Panc1 (cell line): ENCODE measurements around the gene PFKFB3. TPM values are rescaled to one million over a fixed set of nuclear protein-coding genes. Genes with fewer than 3 reads are reported as not detected.

Experiments
- ATAC-seq: fragments of 200-7000 bp; cut with Tn5 transposase; 2 replicates; pipeline ENCODE4 v1.9.1; 2020; ENCODE audit warnings: mild to moderate bottlenecking, moderate library complexity
- BruUV-seq: library from RNA; stranded (reverse); fragments of 400-500 nt; replicated peaks from 2 replicates; lab custom pipeline; 2021; lab: Mats Ljungman, UMichigan
- CTCF ChIA-PET: fragments of 300-600 bp; sonication (Branson Sonifier 250); formaldehyde crosslinking; loops from one replicate; lab custom pipeline; 2022; ENCODE audit warnings: antibody characterized with exemption; lab: Charles Lee
- POLR2A ChIA-PET: fragments of 300-600 bp; sonication (Branson Sonifier 250); formaldehyde crosslinking; loops from one replicate; lab custom pipeline; 2022; ENCODE audit warnings: antibody characterized with exemption; lab: Charles Lee
- DNase-seq: peaks from one replicate; pipeline ENCODE4 v3.0.0-alpha.2; 2010; ENCODE audit warnings: low read depth, low spot score
- H3K27ac ChIP-seq: 2 replicates; pipeline ENCODE4 v1.5.1; 2011; ENCODE audit warnings: mild to moderate bottlenecking, low read length, inconsistent platforms
- H3K27me3 ChIP-seq: fragments of 200-500 bp; sonication (Bioruptor generic); 2 replicates; pipeline ENCODE4 v1.6.0; 2014; ENCODE audit warnings: low read length, inconsistent platforms; ENCODE audit not compliant: control insufficient read depth, insufficient read depth
- H3K36me3 ChIP-seq: fragments of 200-500 bp; sonication (Bioruptor generic); 2 replicates; pipeline ENCODE4 v1.5.1; 2014; ENCODE audit warnings: inconsistent platforms, mild to moderate bottlenecking, low read length, moderate library complexity; ENCODE audit not compliant: control insufficient read depth, insufficient read depth
- H3K4me1 ChIP-seq: 2 replicates; pipeline ENCODE4 v1.5.1; 2011; ENCODE audit warnings: inconsistent platforms, mild to moderate bottlenecking, low read length, moderate library complexity; ENCODE audit not compliant: control insufficient read depth, insufficient read depth
- H3K4me3 ChIP-seq, 2 experiments: 2 replicates each; pipeline ENCODE4 v1.5.1; 2011 to 2012; ENCODE audit warnings: low read depth in 2 of 2, low read length in 2 of 2, mild to moderate bottlenecking in 2 of 2, inconsistent platforms in 1 of 2, moderate library complexity in 1 of 2
- H3K9me3 ChIP-seq: fragments of 200-500 bp; sonication (Bioruptor generic); 2 replicates; pipeline ENCODE4 v1.5.1; 2014; ENCODE audit warnings: low read depth, mild to moderate bottlenecking, inconsistent platforms, low read length, moderate library complexity; ENCODE audit not compliant: control insufficient read depth, insufficient read depth
- CTCF ChIP-seq: fragments of 450-650 bp; IDR thresholded peaks from 2 replicates; pipeline ENCODE4 v1.5.1; 2017; ENCODE audit warnings: mild to moderate bottlenecking
- POLR2AphosphoS5 ChIP-seq: IDR thresholded peaks from 2 replicates; pipeline ENCODE4 v1.6.1; 2012; ENCODE audit warnings: mild to moderate bottlenecking, low read depth, low read length, moderate library complexity
- SIN3A ChIP-seq: IDR thresholded peaks from 2 replicates; pipeline ENCODE4 v1.6.1; 2012; ENCODE audit warnings: low read depth, mild to moderate bottlenecking, low read length, moderate library complexity, borderline replicate concordance; ENCODE audit not compliant: insufficient read depth
- in situ Hi-C: cut with HindIII; loops from 2 replicates; pipeline ENCODE4 v1.10.0; 2016; ENCODE audit warnings: low sequenced_read_pairs, low pct_unique_long_range_greater_than_20kb
- intact Hi-C: fragments of 100-400 bp; cut with micrococcal nuclease; formaldehyde crosslinking; loops from one replicate; pipeline ENCODE4 v1.10.0; 2022; ENCODE audit not compliant: unreplicated experiment
- total RNA-seq: library from RNA; stranded (reverse); gene quantifications from one replicate; pipeline ENCODE4 v1.2.1, GENCODE V29; 2021; ENCODE audit not compliant: unreplicated experiment
- TF ChIP-seq, protein P1 (sequence below), 2 experiments: IDR thresholded peaks; 2 replicates each; pipeline ENCODE4 v1.6.1; 2011 to 2012; ENCODE audit warnings: low read depth in 2 of 2, control low read depth in 1 of 2, low read length in 1 of 2, mild to moderate bottlenecking in 1 of 2, moderate library complexity in 1 of 2; ENCODE audit not compliant: insufficient read depth in 1 of 2

Gene PFKFB3
- total RNA-seq, 1 experiment from 2014 or later: 17.1 TPM

DNA sequence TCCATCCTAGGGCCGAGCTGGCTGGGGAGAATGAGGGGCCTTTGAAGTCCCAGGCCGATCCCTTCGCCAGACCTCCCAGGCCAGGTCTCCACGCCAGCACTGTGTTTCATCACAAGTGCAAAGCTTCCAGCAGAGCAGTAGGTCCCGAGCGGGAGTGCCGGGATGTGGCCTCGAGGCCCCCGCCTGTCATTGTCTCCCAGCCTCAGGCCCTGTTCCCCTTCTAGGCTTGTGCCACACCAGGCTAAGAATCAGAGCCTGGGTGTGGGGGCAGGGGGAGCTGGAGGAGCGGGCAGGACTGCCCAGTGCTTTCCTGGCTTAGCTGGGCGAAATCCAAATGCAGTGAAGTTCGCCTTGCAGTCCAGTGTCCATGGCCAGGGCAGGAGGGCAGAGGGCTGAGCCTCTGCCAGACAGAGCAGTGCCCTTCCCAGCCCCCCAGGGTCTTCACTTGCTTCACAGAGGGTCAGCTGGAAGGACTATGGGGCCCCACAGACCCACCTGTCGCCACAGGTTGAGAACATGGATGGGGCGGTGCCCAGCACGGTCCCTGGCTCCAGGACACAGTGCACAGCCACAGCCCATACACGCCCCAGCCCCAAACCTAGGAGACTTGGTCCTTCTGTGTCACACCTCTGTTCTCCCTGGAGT, 20.2 kb upstream of the PFKFB3 start:
- Histone ChIP-seq H3K4me1 (no peaks in the 10 kb centered on the region), H3K9me3 (no peaks in the 10 kb centered on the region), H3K27ac (no peak overlapping the region), H3K4me3 (no peak overlapping the region), H3K36me3 (no peaks in the 10 kb centered on the region), H3K27me3 (no peaks in the 10 kb centered on the region)
- intact Hi-C loops: no loop called here
- DNase-seq: no peak
- CTCF ChIA-PET: no interaction called here
- POLR2A ChIA-PET: interaction anchor here (0.6 kb wide), 2 partner anchors 10 to 34 kb away, joined by 3 read pairs; no protein-coding TSS in a partner anchor
- TF ChIP-seq, protein P1, sequence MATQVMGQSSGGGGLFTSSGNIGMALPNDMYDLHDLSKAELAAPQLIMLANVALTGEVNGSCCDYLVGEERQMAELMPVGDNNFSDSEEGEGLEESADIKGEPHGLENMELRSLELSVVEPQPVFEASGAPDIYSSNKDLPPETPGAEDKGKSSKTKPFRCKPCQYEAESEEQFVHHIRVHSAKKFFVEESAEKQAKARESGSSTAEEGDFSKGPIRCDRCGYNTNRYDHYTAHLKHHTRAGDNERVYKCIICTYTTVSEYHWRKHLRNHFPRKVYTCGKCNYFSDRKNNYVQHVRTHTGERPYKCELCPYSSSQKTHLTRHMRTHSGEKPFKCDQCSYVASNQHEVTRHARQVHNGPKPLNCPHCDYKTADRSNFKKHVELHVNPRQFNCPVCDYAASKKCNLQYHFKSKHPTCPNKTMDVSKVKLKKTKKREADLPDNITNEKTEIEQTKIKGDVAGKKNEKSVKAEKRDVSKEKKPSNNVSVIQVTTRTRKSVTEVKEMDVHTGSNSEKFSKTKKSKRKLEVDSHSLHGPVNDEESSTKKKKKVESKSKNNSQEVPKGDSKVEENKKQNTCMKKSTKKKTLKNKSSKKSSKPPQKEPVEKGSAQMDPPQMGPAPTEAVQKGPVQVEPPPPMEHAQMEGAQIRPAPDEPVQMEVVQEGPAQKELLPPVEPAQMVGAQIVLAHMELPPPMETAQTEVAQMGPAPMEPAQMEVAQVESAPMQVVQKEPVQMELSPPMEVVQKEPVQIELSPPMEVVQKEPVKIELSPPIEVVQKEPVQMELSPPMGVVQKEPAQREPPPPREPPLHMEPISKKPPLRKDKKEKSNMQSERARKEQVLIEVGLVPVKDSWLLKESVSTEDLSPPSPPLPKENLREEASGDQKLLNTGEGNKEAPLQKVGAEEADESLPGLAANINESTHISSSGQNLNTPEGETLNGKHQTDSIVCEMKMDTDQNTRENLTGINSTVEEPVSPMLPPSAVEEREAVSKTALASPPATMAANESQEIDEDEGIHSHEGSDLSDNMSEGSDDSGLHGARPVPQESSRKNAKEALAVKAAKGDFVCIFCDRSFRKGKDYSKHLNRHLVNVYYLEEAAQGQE (IDR thresholded peaks at IDR 0.05; ENCODE audit: insufficient read depth in 1 of 2, low read depth in 2 of 2, low read length in 1 of 2): no peak
- TF ChIP-seq SIN3A: no peak
- no TSS peak for BruUV-seq
- peak; percentile 58; the same call in 1 of the 2 replicates for ATAC-seq
- in situ Hi-C loops: no loop called here

DNA sequence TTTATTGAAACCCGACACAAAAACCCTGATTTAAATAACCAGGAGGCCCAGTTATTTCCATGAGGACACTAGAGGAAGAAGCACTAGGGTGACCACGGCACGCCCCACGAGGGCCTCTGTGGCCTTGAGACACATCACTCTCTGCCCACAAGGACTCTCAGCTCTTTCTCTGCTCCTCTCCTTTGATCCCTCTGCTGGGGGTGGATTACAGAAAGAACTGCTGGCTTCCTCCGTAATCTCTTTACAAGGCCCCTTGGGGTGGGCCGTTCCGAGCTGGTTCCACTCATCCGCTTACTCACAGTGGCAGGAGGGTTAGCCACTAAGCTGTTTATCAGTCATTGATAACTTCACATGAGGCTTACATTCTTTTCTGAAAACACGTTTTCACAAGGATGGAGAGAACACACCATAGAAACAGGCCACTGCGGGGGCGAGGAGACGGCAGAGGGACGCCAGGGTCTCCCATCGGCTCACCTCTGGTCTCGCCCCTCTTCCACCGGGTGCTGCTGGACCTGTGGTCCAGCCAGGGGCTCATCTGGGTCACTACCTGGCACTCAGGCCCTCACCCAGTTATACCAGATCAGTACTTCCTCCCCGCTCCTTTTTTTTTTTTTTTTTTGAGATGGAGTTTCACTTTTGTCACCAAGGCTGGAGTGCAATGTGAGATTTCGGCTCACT, 17.6 kb upstream of the PFKFB3 start:
- POLR2A ChIA-PET: no interaction called here

More for the DNA sequence above, 17.6 kb upstream of the PFKFB3 start:
- no TSS peak for BruUV-seq
- Histone ChIP-seq H3K36me3 (no peaks in the 10 kb centered on the region), H3K27me3 (no peaks in the 10 kb centered on the region), H3K27ac (no peak overlapping the region), H3K4me1 (no peaks in the 10 kb centered on the region), H3K4me3 (no peak overlapping the region), H3K9me3 (no peaks in the 10 kb centered on the region)
- in situ Hi-C loops (no loop called here), intact Hi-C loops (no loop called here)
- DNase-seq (no peak), ATAC-seq (no peak)
- CTCF ChIA-PET: no interaction called here
- TF ChIP-seq, protein P1 (IDR thresholded peaks at IDR 0.05; ENCODE audit: insufficient read depth in 1 of 2, low read depth in 2 of 2, low read length in 1 of 2): no peak
- TF ChIP-seq SIN3A: no peak
- TF ChIP-seq CTCF: no peak
- TF ChIP-seq POLR2AphosphoS5: no peak
